ENCODE measurements around the gene TEX14.

The TEX14 gene

DNA sequence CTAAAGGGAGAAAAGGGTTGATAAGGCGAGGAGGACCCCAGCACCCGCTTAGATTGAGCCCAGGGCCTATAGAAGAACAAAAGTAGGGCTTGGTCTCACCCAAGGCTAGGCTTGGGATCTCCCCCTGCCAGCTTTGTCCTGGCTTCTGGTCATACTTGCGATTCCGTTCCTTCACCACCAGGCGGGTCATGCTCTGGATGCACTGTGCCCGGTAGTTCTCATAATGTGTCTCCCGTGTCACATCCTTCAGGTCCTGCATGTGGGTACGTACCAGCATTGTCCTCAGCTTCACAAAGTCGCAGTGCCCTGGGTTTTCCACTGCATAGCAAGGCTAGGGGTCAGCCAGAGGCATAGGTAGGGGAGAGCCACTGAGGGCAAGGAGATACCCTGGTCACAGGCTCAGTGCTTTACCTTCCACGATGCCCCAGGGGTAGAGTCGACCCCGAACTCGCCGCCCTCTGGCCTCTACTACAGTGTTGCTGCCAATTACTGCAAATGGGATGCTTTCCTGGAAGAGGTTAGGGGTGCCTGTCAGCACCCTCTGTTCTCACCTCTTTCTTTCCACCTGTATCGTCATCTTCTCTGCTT, 170.9 kb downstream of the TEX14 start:
- no peak for DNase-seq (ENCODE audit: low spot score)

DNA sequence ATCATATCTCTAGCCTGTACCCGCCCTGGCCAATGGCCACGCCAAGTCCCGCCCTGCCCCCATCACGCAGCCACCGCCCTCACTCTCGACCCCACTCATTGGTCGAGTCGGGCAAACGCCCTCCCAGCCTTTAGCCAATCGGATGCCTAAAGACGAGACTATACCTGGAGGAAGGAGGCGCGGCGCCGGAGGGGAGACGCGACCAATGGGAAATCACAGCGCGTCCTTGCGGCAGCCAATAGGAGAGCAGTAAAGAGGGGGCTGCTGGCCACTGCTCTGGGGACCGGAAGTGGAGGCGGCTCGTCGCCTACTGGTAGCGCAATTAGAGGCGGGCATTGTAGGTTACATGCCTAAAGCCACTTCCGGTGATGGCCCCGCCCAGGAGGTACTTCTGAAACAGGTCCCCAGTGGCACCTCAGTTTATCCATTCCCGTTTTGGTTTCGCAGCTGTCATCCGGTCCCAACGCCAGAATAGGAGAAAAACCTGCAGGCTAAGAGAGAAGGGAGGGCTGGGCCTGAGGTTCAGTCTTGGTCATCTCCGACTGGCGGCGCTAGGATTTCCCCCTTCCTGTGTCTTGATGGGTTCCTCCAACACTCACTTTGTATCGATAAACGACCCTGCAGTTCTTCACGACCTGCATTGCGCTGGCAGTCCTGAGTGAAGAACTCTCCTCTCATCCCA, 173.8 kb downstream of the TEX14 start:
- DNase-seq (ENCODE audit: low spot score) = peak; percentile 99

DNA sequence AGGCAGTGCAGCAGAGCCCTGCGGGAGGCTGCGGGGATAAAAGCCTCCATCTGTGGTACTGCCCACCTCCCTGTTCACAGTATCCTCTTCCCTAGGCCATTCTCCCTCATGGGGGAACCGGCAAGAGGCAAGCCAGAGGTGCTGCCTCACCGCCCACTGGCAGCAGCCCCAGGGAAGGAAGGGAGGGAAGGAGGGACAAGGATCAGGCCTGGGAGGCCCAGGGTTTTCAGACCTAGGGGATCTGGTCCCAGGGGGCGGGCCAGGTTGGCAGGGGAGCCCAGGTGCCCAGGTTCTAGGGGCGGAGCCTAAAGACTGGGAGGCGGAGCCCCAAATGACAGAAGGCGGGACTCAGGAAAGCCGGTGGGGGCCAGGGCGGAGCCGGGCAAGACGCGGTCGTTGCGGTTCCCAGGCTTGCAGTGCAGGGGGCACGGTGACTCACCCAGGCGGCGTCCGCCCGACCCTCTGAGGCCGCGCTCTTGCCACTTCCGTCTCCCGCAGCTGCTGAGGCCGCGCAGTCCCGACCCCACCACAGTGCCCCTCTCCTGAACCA, 174.4 kb downstream of the TEX14 start:
- no peak for DNase-seq (ENCODE audit: low spot score)

DNA sequence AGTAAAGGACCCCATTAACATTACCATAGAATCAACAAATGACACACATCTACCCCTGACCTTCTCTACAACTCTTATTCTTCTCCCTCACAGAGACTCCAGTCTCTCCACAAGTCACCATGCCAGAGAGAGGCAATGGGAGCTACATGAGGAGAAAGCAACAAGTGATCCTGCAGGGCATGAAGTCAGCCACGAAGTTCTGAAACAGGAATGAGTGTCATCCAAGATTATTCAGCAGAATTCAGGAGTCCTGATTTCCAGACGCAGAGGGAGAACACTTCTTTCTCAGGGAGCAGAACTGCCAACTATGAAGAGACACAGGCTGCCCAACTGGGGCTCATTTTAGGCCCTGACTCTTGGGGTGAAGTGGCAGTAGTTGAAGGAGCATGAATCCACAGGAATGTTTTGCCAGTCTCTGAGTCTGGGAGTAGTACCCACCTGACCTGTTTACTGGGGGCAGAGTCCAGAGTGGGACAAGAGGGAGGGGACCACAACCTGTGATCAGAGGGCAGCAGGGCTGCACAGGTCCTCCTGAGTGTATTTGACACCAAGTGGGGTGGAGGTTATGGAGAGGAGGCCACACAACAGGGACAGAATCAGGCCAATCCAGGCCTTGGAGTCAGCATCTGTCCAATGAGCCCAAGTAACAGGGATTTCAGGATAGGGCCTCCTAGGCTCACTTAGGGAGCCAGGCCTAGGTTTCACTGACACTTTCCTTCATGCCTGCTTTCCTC, 175.0 kb downstream of the TEX14 start:
- no peak for DNase-seq (ENCODE audit: low spot score)

DNA sequence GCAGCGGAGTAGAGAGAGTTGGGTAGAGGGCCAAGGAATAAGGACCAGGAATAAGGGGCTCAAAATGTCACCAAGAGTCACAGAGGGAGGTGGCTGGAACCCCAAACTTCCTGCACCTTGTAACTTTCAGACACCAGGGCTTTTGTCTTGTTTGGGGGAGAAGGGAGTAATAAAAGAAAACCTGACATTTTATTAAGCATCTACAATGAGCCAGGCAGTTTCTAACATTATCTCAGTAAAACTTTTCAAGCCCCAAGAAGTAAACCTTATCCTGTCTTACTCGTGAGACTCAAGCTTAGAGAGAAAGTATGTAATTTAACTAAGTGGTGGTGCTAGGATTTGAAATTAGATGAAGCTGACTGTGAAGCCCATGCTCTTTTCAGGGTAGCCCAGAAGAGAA, 176.6 kb downstream of the TEX14 start:
- DNase-seq (ENCODE audit: low spot score) = no peak

DNA sequence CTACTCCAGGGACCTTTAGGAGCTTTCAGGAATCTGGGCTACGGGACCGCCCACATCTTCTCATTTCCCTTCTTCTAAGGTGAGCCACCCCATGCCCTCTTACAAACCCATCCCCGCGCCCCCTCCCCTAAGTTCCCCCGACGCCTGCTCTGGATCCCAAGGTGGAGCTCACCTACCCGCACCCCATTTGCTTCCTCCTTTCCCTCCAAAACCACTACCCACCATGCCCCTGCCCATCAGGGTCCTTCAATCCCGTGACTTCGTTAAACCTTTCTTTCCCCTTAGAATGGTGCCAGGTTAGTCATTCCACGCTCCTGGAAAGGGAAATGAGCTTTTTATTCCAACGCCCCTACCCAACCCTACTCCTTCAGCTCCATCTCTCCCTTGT, 177.1 kb downstream of the TEX14 start:
- no peak for DNase-seq (ENCODE audit: low spot score)

DNA sequence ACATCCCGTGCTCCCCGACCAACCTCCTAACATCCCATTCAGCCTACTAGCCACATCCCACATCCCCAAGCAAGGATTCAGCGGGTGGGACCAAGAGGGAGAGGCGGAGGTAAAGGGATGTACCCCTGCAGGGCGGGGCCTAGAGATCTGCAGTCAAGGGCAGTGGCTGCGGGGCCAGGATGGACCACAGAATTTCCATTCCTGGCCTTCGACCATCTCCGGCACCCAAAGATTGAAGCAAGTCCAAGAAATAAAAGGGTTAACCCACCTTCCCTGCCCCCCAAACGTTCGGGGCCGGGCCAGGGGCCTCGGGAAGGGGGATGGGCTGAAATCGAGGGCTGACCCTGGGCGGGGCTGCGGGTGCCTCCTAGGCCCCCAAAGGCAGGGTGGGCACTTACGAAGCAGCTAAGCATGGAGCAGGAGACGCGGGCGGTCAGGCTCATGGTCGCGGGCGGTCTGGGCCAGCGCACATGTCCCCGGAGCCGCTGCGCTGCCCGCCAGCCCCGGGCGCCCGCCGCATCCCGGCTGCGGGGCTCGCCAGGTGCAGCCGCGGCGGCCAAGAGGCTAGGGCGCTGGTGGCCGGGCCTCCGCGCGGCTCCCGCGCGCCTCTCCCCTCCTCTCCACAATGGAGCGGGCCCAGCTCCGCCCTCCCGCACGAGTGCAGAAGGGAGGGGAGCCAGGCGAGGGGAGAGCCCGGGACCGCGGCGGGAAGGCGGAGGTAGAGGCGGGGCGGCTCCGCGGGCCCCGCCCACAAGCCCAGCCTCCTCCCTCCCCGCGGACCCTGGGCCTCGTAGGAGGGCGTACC, 177.7 kb downstream of the TEX14 start, which contains the start of gene MTMR4:
TSS of gene MTMR4 (minus strand) at position 674 of the 805 bp plus-strand sequence. CDS start at position 443, 231 bp downstream.
- peak; percentile 86 for DNase-seq (ENCODE audit: low spot score)

DNA sequence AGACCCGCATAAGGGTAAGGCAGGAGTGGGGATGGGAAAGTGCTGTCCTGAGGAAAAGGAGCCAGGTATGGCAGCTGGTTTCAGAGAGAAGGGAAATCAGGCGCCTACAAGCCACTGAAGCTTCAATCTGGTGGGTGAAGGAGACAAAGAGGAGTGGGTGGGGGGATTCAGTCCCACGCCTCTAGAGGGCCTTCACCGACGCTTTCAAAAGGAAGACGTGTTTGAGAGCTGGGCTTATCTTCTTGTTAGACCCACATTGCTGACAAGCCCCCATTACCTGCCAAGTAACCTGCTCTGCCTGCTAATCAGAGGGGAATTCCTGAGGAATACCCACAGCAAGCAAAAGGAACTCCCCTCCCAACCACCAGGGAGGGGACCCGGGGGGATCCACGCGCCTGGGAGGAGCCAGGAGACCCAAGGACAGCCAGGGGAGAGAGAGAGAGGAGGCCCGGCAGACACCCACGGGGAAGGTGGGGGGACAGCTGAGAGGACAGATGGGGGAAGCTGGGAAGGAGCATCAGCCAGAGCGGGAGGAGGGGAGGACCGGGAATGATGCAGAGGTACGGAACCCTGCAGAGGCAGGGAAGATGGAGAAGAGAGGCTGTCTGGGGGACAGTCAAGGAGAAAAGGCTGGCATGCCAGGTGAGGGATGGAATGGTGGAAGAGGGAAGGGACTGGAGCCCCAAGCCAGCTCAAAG, 178.4 kb downstream of the TEX14 start:
- DNase-seq (ENCODE audit: low spot score) = no peak

DNA sequence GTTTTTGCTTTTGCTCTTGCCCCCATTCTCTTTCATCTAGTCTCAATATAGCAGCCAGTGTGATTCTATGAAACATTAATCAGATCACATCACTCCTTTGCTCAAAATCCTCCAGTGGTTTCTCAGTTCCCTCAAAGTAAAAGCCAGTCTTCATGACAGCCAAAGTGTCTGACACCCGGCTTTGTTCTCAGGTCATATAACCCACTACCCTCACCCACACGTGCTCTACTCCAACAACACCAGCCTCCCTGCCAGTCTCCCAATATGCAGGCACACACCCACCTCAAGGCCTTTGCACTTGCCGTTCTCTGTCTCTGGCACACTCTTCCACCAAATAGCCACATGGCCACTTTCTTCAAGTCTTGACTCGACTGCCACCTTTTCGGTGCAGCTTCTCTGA, 181.8 kb downstream of the TEX14 start:
- no peak for DNase-seq (ENCODE audit: low spot score)

DNA sequence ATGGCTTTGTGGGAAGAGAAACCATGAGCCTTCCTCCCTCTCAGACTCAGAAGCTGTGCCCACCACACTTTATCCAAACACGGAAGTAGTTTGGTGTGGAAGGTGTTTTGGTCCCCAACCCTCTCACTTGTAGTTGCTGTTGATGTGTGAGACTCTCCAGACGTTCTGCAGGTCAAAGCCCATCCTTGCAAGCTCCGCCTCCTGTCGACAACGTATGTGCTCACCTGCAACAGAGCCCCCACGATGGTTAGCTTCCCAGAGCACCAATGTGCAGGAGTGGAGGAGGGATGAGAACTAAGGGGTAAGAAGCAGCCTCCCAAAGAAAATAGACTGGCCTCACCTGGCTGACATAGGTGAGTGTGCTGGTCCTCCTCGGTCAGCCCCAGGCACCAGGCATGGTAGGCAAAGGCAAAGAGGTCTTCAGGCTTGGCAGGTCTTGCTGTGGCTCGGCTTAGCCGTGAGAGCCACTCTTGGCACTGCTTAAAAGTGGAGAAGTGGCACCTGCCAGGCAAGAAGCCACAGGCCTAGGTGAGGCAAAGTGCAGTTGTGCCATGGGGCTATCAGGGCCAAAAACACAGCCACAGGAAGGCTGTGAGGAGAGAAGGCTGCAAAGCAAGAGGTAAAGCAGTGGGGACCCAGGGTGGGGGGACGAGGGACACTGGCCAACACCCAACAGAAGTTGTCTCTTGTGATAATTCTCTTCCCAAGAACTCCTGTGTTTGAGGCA, 183.3 kb downstream of the TEX14 start:
- DNase-seq (ENCODE audit: low spot score) = no peak

DNA sequence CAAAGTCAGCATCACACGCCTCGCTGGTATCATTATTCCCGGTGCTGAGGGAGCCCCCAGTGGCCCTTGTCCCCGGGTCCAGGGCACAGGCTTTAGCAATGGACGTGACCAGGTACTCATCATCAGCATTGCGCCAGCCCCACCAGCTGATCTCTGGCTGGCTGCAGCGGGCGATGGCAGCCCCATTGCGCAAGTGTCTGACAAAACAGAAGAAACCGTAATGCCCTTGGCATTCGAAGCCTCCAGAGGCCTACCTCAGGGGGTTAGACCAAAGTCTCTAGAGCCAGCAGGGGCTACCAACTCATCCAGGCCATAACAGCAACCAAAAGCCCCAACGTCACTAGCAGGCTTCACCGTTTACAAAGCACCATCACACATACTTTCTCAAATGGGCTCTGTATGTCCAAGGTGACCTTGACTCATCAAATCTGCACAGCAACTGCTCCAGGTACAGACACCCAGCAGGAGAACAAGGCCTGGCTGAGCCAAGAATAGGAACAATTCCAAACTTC, 184.7 kb downstream of the TEX14 start:
- DNase-seq (ENCODE audit: low spot score) = no peak
